Measurements from ENCODE around the gene GJA1. TPM values are rescaled to one million over a fixed set of nuclear protein-coding genes. Genes with fewer than 3 reads are reported as not detected.

GJA1 gene
- total RNA-seq, 1 experiment from 2014 or later: 12.2 TPM

Other genes with a start within 250 kb of the GJA1 start
- gene TBC1D32, start 101.2 kb upstream of the GJA1 start, total RNA-seq (2014; rRNA removed; shearing (Covaris generic); ENCODE audit: low replicate concordance): 3.1 and 10.7 TPM in 2 replicates

Data from MG63 (cell line).